Endometrial microvascular endothelial cells (primary cell): ENCODE measurements around the gene HACD2. TPM values are rescaled to one million over a fixed set of nuclear protein-coding genes. Genes with fewer than 3 reads are reported as not detected.
"Not testable (repeated sequence)": the region's sequence is repeated elsewhere in the genome, so short reads cannot be mapped to it uniquely, and the experiment has no call there.

Source experiments
- in situ Hi-C: cut with HindIII; loops from 2 replicates; pipeline ENCODE4 v1.10.0; 2017; ENCODE audit warnings: low sequenced_read_pairs, low pct_unique_long_range_greater_than_20kb; ENCODE audit errors: inconsistent ontology term
- total RNA-seq: library from RNA; depleted of rRNA; stranded (reverse); fragments of >200 nt; gene quantifications from one replicate; pipeline ENCODE4 v1.2.3, GENCODE V29; 2015; ENCODE audit errors: inconsistent ontology term

HACD2 gene
- total RNA-seq, 1 donor from 2014 or later = 33.8 TPM

GRCh38 chr3:123616593-123616992 is 31.7 kb upstream of the HACD2 start:
- in situ Hi-C loops = no loop called here

- in situ Hi-C loops = no loop called here
Measured at GRCh38 chr3:123613543-123613942, 28.7 kb upstream of the HACD2 start.

- in situ Hi-C loops = not testable (repeated sequence)
Measured at GRCh38 chr3:123611674-123612073, 26.8 kb upstream of the HACD2 start.

GRCh38 chr3:123611082-123611481 is 26.2 kb upstream of the HACD2 start:
- in situ Hi-C loops = no loop called here

- in situ Hi-C loops = no loop called here
Measured at GRCh38 chr3:123610331-123610730, 25.5 kb upstream of the HACD2 start.

GRCh38 chr3:123609063-123609462 is 24.2 kb upstream of the HACD2 start:
- in situ Hi-C loops = no loop called here

- in situ Hi-C loops = no loop called here
Measured at GRCh38 chr3:123608263-123608937, 23.5 kb upstream of the HACD2 start.

- in situ Hi-C loops = no loop called here
Measured at GRCh38 chr3:123606527-123606926, 21.7 kb upstream of the HACD2 start.

GRCh38 chr3:123605789-123606234 is 21.0 kb upstream of the HACD2 start:
- in situ Hi-C loops = no loop called here

- in situ Hi-C loops = not testable (repeated sequence)
Measured at GRCh38 chr3:123603153-123603552, 18.3 kb upstream of the HACD2 start.

GRCh38 chr3:123602325-123602724 is 17.5 kb upstream of the HACD2 start:
- in situ Hi-C loops = no loop called here

GRCh38 chr3:123600863-123601262 is 16.0 kb upstream of the HACD2 start:
- in situ Hi-C loops = not testable (repeated sequence)

GRCh38 chr3:123597561-123597960 is 12.7 kb upstream of the HACD2 start:
- in situ Hi-C loops = no loop called here

- in situ Hi-C loops = no loop called here
Measured at GRCh38 chr3:123595396-123596180, 10.7 kb upstream of the HACD2 start.

- in situ Hi-C loops = no loop called here
Measured at GRCh38 chr3:123593381-123593780, 8.5 kb upstream of the HACD2 start.

GRCh38 chr3:123590685-123591450 is 6.0 kb upstream of the HACD2 start:
- in situ Hi-C loops = no loop called here

- in situ Hi-C loops = no loop called here
Measured at GRCh38 chr3:123587401-123587800, 2.5 kb upstream of the HACD2 start.

GRCh38 chr3:123586968-123587367 is 2.1 kb upstream of the HACD2 start:
- in situ Hi-C loops = no loop called here

- in situ Hi-C loops = no loop called here
Measured at GRCh38 chr3:123586131-123586530, 1.3 kb upstream of the HACD2 start.
